ENCODE data around the gene BLTP2.
"Not testable (repeated sequence)": the region's sequence is repeated elsewhere in the genome, so short reads cannot be mapped to it uniquely, and the experiment has no call there.

The BLTP2 gene

GRCh38 chr17:28626818-28627217 is 18.1 kb downstream of the BLTP2 start:
- no peak overlapping the region for H3K4me3 ChIP-seq (ENCODE audit: low read length)
- TF ChIP-seq ZNF274 (IDR thresholded peaks at IDR 0.05; ENCODE audit: low read depth, low read length) = no peak

GRCh38 chr17:28624148-28624547 is 20.8 kb downstream of the BLTP2 start:
- H3K4me3 ChIP-seq (ENCODE audit: low read length) = no peak overlapping the region
- TF ChIP-seq ZNF274 (IDR thresholded peaks at IDR 0.05; ENCODE audit: low read depth, low read length) = no peak

GRCh38 chr17:28623696-28624095 is 21.3 kb downstream of the BLTP2 start:
- H3K4me3 ChIP-seq (ENCODE audit: low read length) = no peak overlapping the region
- TF ChIP-seq ZNF274 (IDR thresholded peaks at IDR 0.05; ENCODE audit: low read depth, low read length) = no peak

- H3K4me3 ChIP-seq (ENCODE audit: low read length) = no peak overlapping the region
- TF ChIP-seq ZNF274 (IDR thresholded peaks at IDR 0.05; ENCODE audit: low read depth, low read length) = no peak
Measured at GRCh38 chr17:28622186-28622585, 22.8 kb downstream of the BLTP2 start.

GRCh38 chr17:28620010-28620409 is 24.9 kb downstream of the BLTP2 start:
- no peak overlapping the region for H3K4me3 ChIP-seq (ENCODE audit: low read length)
- TF ChIP-seq ZNF274 (IDR thresholded peaks at IDR 0.05; ENCODE audit: low read depth, low read length) = no peak

GRCh38 chr17:28618464-28618863 is 26.5 kb downstream of the BLTP2 start:
- TF ChIP-seq ZNF274 (IDR thresholded peaks at IDR 0.05; ENCODE audit: low read depth, low read length) = no peak
- no peak overlapping the region for H3K4me3 ChIP-seq (ENCODE audit: low read length)

GRCh38 chr17:28616281-28616680 is 28.7 kb downstream of the BLTP2 start:
- no peak for TF ChIP-seq ZNF274 (IDR thresholded peaks at IDR 0.05; ENCODE audit: low read depth, low read length)
- H3K4me3 ChIP-seq (ENCODE audit: low read length) = no peak overlapping the region

GRCh38 chr17:28615260-28615940 is 29.6 kb downstream of the BLTP2 start:
- no peak overlapping the region for H3K4me3 ChIP-seq (ENCODE audit: low read length)
- TF ChIP-seq ZNF274 (IDR thresholded peaks at IDR 0.05; ENCODE audit: low read depth, low read length) = no peak

GRCh38 chr17:28613931-28614381 is 31.0 kb downstream of the BLTP2 start, which contains the start of gene RSKR:
Gene RSKR, minus strand, starts transcription at chr17:28614185. Its CDS starts 24 bp downstream, at chr17:28614161.
- no peak for TF ChIP-seq ZNF274 (IDR thresholded peaks at IDR 0.05; ENCODE audit: low read depth, low read length)
- H3K4me3 ChIP-seq (ENCODE audit: low read length) = no peak within 1 kb of the TSS

- no peak for TF ChIP-seq ZNF274 (IDR thresholded peaks at IDR 0.05; ENCODE audit: low read depth, low read length)
- H3K4me3 ChIP-seq (ENCODE audit: low read length) = no peak overlapping the region
Measured at GRCh38 chr17:28612936-28613872, 31.8 kb downstream of the BLTP2 start.

- TF ChIP-seq ZNF274 (IDR thresholded peaks at IDR 0.05; ENCODE audit: low read depth, low read length) = no peak
- no peak overlapping the region for H3K4me3 ChIP-seq (ENCODE audit: low read length)
Measured at GRCh38 chr17:28612531-28612930, 32.4 kb downstream of the BLTP2 start.

GRCh38 chr17:28610376-28610775 is 34.6 kb downstream of the BLTP2 start:
- no peak overlapping the region for H3K4me3 ChIP-seq (ENCODE audit: low read length)
- TF ChIP-seq ZNF274 (IDR thresholded peaks at IDR 0.05; ENCODE audit: low read depth, low read length) = no peak

- H3K4me3 ChIP-seq (ENCODE audit: low read length) = not testable (repeated sequence)
Measured at GRCh38 chr17:28604031-28604430, 40.9 kb downstream of the BLTP2 start.

GRCh38 chr17:28599311-28600184 is 45.4 kb downstream of the BLTP2 start:
- peak overlapping the region; percentile 77 for H3K4me3 ChIP-seq (ENCODE audit: low read length)
- no peak for TF ChIP-seq ZNF274 (IDR thresholded peaks at IDR 0.05; ENCODE audit: low read depth, low read length)

Measured in GM08714 (cell line).